ENCODE measurements around the gene DNAJA4.

The DNAJA4 gene

GRCh38 chr15:78308422-78309032 is 44.2 kb downstream of the DNAJA4 start:
- Histone ChIP-seq H3K4me1 (ENCODE audit: insufficient read depth, low read length, poor library complexity, severe bottlenecking) (peaks cover 5% of the 10 kb centered on the region), H3K4me2 (ENCODE audit: low read depth, low read length, poor library complexity, severe bottlenecking) (peak overlapping the region; percentile 60), H3F3A (ENCODE audit: low read depth) (no peaks in the 10 kb centered on the region), H3K9me3 (ENCODE audit: insufficient read depth, low read depth, low read length) (no peaks in the 10 kb centered on the region), H3K36me3 (ENCODE audit: insufficient read depth, low read length) (no peaks in the 10 kb centered on the region), H3K9me2 (replicated peaks; ENCODE audit: low read depth, low read length) (no peaks in the 10 kb centered on the region), H3K4me3 (ENCODE audit: low read length, poor library complexity, severe bottlenecking) (peak overlapping the region; percentile 48), H3K27me3 (ENCODE audit: insufficient read depth, low read length, poor library complexity, severe bottlenecking) (no peaks in the 10 kb centered on the region), H2AFZ (ENCODE audit: low read length) (peak overlapping the region; percentile 87), H4K20me1 (ENCODE audit: insufficient read depth, low read length, poor library complexity, severe bottlenecking) (no peaks in the 10 kb centered on the region), H3K79me2 (ENCODE audit: insufficient read depth, low read length) (no peaks in the 10 kb centered on the region), H3K9ac (ENCODE audit: low read depth, low read length, poor library complexity, severe bottlenecking) (peak overlapping the region; percentile 41)
- no peak for TF ChIP-seq EZH2phosphoT487 (IDR thresholded peaks at IDR 0.05; ENCODE audit: borderline replicate concordance)
- TF ChIP-seq, protein P1, sequence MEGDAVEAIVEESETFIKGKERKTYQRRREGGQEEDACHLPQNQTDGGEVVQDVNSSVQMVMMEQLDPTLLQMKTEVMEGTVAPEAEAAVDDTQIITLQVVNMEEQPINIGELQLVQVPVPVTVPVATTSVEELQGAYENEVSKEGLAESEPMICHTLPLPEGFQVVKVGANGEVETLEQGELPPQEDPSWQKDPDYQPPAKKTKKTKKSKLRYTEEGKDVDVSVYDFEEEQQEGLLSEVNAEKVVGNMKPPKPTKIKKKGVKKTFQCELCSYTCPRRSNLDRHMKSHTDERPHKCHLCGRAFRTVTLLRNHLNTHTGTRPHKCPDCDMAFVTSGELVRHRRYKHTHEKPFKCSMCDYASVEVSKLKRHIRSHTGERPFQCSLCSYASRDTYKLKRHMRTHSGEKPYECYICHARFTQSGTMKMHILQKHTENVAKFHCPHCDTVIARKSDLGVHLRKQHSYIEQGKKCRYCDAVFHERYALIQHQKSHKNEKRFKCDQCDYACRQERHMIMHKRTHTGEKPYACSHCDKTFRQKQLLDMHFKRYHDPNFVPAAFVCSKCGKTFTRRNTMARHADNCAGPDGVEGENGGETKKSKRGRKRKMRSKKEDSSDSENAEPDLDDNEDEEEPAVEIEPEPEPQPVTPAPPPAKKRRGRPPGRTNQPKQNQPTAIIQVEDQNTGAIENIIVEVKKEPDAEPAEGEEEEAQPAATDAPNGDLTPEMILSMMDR (conservative IDR thresholded peaks at IDR 0.05; ENCODE audit: low read length): peak; percentile 96

- TF ChIP-seq, protein P1 (conservative IDR thresholded peaks at IDR 0.05; ENCODE audit: low read length): no peak
- no peak for TF ChIP-seq EZH2phosphoT487 (IDR thresholded peaks at IDR 0.05; ENCODE audit: borderline replicate concordance)
- no peaks in the 10 kb centered on the region for H3K27me3 ChIP-seq (ENCODE audit: insufficient read depth, low read length, poor library complexity, severe bottlenecking)
- no peaks in the 10 kb centered on the region for H4K20me1 ChIP-seq (ENCODE audit: insufficient read depth, low read length, poor library complexity, severe bottlenecking)
- no peaks in the 10 kb centered on the region for H3F3A ChIP-seq (ENCODE audit: low read depth)
- H3K4me1 ChIP-seq (ENCODE audit: insufficient read depth, low read length, poor library complexity, severe bottlenecking): peaks cover 5% of the 10 kb centered on the region
- no peak overlapping the region for H3K4me2 ChIP-seq (ENCODE audit: low read depth, low read length, poor library complexity, severe bottlenecking)
- H3K36me3 ChIP-seq (ENCODE audit: insufficient read depth, low read length): no peaks in the 10 kb centered on the region
- H2AFZ ChIP-seq (ENCODE audit: low read length): no peak overlapping the region
- H3K4me3 ChIP-seq (ENCODE audit: low read length, poor library complexity, severe bottlenecking): no peak overlapping the region
- no peaks in the 10 kb centered on the region for H3K79me2 ChIP-seq (ENCODE audit: insufficient read depth, low read length)
- no peaks in the 10 kb centered on the region for H3K9me3 ChIP-seq (ENCODE audit: insufficient read depth, low read depth, low read length)
- H3K9ac ChIP-seq (ENCODE audit: low read depth, low read length, poor library complexity, severe bottlenecking): no peak overlapping the region
- H3K9me2 ChIP-seq (replicated peaks; ENCODE audit: low read depth, low read length): no peaks in the 10 kb centered on the region
These were observed 46.9 kb downstream of the DNAJA4 start for GRCh38 chr15:78311292-78311691.

DNA sequence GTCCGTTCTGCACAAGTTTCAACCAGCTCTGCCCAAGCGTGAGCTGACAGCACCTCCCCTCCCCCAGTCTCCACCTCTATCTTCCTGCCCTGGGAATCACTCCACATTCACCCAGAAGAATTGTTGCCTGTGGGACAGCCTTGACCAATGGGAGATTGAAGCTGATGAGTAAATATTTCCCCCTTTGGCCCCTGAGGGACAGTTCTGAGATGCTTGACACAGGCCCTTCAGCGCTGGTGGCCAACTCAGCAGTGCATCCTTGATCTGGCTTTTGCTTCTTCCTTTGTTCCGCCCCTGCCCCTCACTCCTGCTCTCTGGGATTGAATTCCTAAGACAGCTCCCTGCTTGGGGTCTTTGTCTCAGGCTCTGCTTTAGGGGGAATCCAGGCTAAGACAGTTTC is 48.2 kb downstream of the DNAJA4 start:
- Histone ChIP-seq H3K9ac (ENCODE audit: low read depth, low read length, poor library complexity, severe bottlenecking) (no peak overlapping the region), H4K20me1 (ENCODE audit: insufficient read depth, low read length, poor library complexity, severe bottlenecking) (no peaks in the 10 kb centered on the region), H3K4me3 (ENCODE audit: low read length, poor library complexity, severe bottlenecking) (no peak overlapping the region), H3K4me1 (ENCODE audit: insufficient read depth, low read length, poor library complexity, severe bottlenecking) (peaks cover 5% of the 10 kb centered on the region), H3K4me2 (ENCODE audit: low read depth, low read length, poor library complexity, severe bottlenecking) (no peak overlapping the region), H3K36me3 (ENCODE audit: insufficient read depth, low read length) (no peaks in the 10 kb centered on the region), H3F3A (ENCODE audit: low read depth) (no peaks in the 10 kb centered on the region), H3K79me2 (ENCODE audit: insufficient read depth, low read length) (no peaks in the 10 kb centered on the region), H2AFZ (ENCODE audit: low read length) (no peak overlapping the region), H3K9me2 (replicated peaks; ENCODE audit: low read depth, low read length) (no peaks in the 10 kb centered on the region), H3K27me3 (ENCODE audit: insufficient read depth, low read length, poor library complexity, severe bottlenecking) (no peaks in the 10 kb centered on the region), H3K9me3 (ENCODE audit: insufficient read depth, low read depth, low read length) (no peaks in the 10 kb centered on the region)
- TF ChIP-seq, protein P1 (conservative IDR thresholded peaks at IDR 0.05; ENCODE audit: low read length): no peak
- TF ChIP-seq EZH2phosphoT487 (IDR thresholded peaks at IDR 0.05; ENCODE audit: borderline replicate concordance): no peak

Data from Loucy (cell line).